H54 (cell line): ENCODE results near the gene AKAP13.
"Not testable (repeated sequence)": the region's sequence is repeated elsewhere in the genome, so short reads cannot be mapped to it uniquely, and the experiment has no call there.

Experiments used
- DNase-seq: peaks from one replicate; pipeline ENCODE4 v3.0.0; 2011; ENCODE audit warnings: low spot score, mixed read lengths; ENCODE audit not compliant: insufficient read length
- FAIRE-seq: peaks from 3 replicates; lab custom pipeline; 2011; peaks lifted over from hg19 to GRCh38; lab: Jason Lieb, UNC
- POLR2A ChIP-seq: IDR thresholded peaks from 2 replicates; pipeline ENCODE4 v1.6.1; 2011; ENCODE audit warnings: low read depth, mild to moderate bottlenecking, low read length

The AKAP13 gene

DNA sequence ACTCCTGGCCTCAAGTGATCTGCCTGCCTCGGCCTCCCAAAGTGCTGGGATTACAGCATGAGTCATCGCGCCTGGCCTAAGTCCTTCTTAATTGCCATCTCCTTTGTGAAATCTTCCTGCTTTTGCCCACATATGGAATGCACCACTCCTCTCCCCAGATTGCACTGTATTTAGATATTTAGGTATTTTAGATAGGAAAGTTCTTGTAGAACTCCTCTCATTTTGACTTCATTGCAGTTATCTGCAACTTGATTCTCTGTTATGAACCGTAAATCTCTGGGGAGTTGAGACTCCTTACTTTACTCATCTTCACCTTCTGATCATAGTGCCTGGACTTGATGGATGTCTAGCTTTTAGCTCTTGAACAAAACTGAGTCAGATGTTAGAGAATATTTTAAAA is 150.7 kb downstream of the AKAP13 start:
- DNase-seq = no peak
- no peak for FAIRE-seq
- no peak for TF ChIP-seq POLR2A

DNA sequence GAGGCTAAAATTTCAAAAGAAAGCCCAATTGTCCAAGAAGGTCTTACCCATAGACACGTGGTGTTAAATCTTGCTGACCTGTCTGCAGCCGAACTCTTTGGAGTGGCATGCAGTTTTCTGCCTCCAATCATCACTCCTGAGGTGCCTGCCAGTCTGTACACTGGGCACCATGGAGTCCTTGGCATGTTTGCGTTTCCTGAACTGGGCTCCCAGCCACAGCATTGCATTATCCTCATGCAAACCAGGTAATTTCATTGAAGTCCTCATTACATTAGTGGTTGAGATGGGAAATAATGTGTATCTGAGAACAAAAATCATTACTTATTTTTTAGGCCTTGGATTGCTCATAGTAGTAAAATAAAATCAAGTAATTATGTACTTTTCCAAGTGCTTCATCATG is 152.3 kb downstream of the AKAP13 start:
- no peak for TF ChIP-seq POLR2A
- DNase-seq (no peak), FAIRE-seq (no peak)

DNA sequence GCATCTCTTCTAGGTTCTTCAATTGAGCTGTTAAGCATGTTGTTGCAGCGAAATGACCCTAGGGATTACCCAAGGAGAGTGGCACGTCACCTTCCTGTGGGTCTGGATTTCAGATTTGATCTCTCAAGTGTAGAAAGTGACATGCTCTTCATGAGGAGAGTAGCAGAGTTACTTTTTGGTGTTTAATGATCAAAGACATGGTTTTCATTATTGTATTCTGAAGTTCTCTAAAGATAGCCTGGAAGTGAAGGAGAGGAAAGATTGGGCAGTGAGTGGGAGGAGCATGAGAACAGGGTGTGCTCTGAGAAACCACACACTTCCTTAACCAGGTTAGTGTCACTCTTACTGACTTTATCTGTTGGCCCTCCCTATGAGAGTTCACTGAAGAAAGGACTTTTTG is 153.6 kb downstream of the AKAP13 start:
- DNase-seq = no peak
- no peak for TF ChIP-seq POLR2A
- FAIRE-seq = no peak

DNA sequence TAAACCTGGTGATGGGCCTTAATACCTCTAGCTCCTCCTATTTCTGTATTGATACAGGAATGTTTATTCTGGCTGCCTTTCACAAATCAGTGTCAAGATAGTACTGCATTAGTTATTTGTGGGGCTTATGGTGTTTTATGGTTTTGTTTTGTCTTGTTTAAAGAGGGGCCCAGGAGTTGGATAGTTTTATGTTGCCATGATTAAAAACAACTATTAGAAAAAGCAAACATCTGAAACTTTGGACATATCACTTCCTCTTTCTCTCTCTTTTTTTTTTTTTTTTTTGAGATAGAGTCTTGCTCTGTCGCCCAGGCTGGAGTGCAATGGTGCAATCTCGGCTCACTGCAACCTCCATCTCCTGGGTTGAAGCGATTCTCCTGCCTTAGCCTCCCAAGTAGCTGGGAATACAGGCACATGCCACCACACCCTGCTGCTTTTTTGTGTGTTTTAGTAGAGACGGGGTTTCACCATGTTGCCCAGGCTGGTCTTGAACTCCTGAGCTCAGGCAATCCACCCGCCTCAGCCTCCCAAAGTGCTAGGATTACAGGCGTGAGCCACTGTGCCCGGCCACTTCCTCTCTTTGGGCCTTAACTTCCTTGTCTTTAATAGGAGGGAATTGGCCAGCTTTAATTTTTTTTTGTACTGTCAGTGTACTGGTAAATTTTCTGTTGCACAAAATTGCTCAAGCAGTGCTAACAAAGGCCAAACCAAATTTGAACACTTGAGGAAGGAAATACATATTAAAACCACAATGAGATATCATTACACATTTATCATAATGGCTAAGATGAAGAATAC is 155.3 kb downstream of the AKAP13 start:
- FAIRE-seq = not testable (repeated sequence)

DNA sequence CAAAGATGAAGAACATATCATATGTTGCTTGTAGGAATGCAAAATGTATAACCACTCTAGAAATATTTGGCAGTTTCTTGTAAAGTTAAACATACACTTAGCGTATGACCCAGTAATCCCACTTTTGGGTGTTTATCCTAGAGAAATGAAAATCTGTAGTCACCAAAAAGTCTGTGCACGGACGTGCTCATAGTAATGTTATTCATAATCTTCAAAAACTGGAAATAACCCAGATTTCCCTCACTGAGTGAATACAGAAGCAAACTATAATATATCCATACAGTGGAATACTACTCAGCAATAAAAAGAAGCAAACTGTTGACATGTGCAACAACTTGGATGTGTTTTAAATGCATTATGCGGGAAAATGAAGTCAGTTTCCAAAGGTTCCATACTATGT is 155.9 kb downstream of the AKAP13 start:
- TF ChIP-seq POLR2A = no peak
- FAIRE-seq = no peak
- no peak for DNase-seq

More for the DNA sequence above, 155.3 kb downstream of the AKAP13 start:
- DNase-seq = not testable (repeated sequence)

DNA sequence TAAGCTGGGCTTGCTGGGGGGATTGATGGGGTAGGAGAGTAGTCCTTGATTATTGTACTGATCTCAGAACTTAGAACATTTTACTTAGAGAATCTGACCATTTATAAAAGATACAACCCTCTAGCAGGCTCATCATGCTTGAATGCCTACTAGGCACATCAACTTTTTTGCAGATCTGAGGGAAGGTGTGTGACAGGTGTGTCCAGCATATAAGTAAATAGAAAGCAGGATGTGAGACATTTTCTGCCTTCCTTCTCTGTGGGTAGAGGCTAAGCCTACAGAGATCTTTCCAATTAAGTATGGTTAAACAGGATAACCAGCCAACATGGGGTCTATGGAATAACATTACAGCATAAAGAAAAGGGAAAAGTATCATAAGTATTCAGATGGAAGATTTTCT is 159.1 kb downstream of the AKAP13 start:
- DNase-seq = no peak
- no peak for TF ChIP-seq POLR2A
- no peak for FAIRE-seq

DNA sequence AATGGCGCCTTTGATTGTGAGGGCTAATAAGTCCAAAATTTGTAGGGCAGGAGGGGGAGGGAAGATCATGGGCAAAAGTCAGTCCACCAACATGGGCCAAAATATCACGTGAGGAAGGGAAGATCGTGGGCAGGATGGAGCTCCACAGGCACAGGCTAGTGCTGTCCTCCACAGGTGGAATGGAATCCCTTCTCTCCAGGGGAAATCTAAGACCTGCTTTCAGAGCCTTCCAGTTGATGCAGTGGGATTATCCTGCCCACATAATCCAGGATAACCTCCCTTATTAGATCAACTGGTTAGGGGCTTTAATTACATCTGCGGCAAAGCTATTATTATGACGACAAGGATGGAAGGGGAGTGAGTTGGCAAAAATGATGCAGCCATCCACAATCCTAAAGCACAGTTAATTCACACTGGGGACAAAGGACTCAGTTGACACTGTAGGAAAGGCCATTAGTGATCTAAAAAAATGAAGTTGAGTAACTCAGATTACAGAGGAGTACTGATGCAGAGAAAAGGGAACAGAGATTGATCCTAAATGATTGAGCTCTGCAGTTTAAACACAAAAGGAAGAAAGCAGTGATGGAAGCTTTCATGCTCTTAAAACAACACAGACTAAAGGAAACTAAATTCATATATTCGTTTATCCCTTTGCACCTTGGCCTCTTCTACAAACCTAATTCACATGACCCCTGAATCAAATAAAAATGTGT is 159.8 kb downstream of the AKAP13 start:
- TF ChIP-seq POLR2A = no peak
- FAIRE-seq = no peak
- no peak for DNase-seq

DNA sequence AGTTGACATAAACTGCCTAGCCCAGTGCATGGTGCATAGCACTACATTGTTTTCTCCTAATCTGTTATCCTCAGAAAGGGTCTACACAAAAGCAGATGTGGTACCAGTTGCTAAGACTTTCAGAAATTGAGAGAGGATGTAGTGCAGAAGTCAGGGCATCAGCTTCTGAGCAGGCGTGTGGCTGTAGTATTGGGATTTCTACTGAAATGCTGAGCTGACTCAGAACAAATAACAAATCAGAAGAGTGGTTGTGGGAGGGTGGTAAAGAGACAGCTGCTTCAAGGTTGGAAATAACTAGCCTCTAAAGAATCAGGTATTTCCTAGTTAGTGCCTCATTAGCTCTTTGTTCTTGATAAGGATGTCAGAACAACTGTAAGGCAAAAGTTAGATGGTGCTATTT is 161.3 kb downstream of the AKAP13 start:
- FAIRE-seq (peak; percentile 11), DNase-seq (no peak)
- no peak for TF ChIP-seq POLR2A

DNA sequence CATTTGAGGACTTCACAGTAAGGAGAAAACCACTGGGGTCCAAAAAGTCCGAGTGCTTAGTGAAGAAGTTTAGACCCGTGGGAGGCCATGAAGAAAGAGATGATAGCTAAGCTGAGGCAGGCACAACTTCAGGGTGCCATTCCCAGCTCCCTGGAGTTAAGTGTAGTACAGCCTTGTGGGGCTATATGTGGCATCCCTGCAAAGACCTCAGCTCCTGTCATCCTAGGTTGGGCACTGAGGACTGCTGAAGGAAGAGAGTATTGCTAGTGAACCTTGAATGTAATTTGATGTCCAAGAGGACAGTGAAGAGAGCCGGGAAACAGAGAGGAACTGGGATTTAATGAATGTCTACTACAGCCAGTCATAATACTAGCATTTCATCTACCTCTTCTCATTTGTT is 162.1 kb downstream of the AKAP13 start:
- FAIRE-seq = no peak
- DNase-seq = no peak
- TF ChIP-seq POLR2A = no peak

DNA sequence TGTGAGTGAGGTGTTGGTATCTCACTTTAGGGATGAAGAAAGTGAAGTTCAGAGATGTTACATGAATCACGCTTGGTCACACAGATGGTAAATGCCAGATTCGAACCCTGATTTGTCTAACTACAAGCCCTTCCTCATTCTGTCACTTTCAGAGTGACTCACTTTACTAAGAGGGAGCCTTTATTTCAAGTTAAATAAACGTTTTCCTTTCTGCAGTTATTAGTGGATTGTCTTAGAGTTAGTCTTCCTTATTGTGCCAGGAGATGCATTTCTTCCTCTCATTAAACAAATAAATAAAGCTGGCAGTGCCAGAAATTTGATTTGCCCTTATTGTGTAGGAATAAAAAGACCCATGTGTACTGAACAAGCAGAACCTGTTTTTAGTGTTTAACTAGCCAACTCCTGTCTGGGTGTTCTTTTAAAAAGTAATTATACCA is 162.5 kb downstream of the AKAP13 start:
- DNase-seq = no peak
- no peak for TF ChIP-seq POLR2A
- FAIRE-seq = no peak

DNA sequence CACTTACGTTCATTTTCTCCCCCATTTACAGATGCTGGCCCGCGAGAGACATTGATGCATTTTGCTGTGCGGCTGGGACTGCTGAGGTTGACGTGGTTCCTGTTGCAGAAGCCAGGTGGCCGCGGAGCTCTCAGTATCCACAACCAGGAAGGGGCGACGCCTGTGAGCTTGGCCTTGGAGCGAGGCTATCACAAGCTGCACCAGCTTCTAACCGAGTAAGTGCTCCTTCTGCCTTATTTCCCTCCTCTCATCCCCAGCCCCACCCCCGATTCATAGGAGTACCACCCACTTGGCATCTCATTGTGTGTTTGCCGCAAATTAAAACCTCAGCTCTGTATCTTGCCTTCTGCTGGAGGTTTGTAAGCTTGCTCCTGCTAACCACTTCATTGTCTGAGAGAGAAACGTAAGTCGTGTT is 163.3 kb downstream of the AKAP13 start:
- DNase-seq (no peak), FAIRE-seq (no peak)
- no peak for TF ChIP-seq POLR2A

DNA sequence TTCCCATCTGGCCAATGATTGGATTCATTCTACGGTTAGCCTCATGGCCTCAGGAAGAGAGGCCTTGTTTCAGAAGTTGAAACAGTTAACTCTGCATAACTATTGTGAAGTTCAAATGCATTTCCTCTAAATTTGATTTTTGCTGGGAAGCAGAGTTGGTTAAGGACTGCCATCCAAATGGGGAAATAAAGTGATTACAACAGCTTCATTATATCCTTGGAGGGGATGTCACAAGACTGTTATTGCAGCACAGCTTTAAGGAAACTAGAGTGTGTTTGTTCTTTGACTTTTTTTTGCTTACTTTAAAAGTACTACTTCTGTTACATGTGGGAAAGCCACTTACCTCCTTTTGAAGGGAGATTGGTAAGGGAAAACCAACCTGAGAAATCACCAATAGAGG is 164.8 kb downstream of the AKAP13 start:
- FAIRE-seq = no peak
- no peak for DNase-seq
- no peak for TF ChIP-seq POLR2A

DNA sequence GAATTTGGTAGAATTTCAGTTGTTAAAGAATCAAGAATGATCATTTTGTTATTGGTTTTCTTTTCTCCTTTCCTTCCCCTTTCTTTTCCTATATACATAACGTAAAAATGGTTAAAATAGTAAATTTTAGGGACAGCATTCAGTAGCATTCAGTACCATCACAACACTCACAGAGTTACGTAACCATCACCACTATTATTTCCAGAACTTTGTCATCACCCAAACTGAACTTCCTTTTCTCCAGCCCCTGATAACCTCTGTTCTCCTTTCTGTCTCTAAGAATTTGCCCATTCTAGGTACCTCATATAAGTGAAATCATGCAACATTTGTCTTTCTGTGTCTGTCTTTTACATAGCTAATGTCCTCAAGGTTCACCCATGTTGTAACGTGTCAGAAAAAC is 165.3 kb downstream of the AKAP13 start:
- FAIRE-seq = no peak
- DNase-seq = no peak

DNA sequence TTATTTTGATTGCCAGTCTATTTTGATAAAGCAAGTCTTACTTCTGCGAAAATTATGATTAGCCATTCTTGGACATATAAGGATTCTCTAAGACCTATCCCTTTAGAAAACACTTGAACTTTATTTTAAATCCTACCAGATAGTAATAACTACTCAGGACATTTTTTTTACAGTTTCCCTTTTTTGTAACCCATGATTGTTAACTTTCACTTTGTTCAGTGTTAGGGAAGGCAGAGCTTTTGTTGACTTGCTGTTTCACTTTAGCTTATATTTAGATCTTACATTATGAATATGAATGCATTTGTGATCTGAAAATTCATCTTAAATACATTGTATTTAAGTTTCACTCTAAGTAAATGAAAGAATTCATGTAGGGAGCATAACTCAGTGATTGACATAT is 167.0 kb downstream of the AKAP13 start:
- FAIRE-seq = no peak
- TF ChIP-seq POLR2A = no peak
- DNase-seq = no peak

More for the DNA sequence above, 165.3 kb downstream of the AKAP13 start:
- no peak for TF ChIP-seq POLR2A

DNA sequence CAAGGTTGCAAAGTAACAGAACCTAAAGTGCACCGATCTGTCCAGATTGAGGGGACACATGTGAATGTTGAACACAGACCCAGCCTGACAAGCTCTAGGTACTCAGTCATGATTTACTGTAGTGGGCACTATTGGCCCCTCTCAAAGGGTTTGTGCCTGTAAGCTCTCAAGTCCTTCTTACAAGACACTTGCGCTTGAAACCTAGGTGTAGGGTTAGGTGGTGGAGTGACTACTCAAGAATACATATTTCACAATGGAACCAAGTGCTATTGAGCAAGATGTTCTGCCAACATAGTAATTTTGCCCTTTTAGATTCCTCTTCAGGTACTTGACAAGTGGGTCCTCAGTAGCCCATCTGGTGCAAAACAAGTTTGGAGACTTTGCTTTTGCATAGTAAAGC is 169.9 kb downstream of the AKAP13 start:
- no peak for TF ChIP-seq POLR2A
- no peak for FAIRE-seq
- no peak for DNase-seq
